Neutrophil (primary cell): ENCODE results near the gene VPS41.

Experiments used
- H3K27ac ChIP-seq: fragments of 200-600 bp; sonication (generic); 2 replicates; pipeline ENCODE4 v1.5.1; 2016; ENCODE audit warnings: mild to moderate bottlenecking, moderate library complexity
- H3K27me3 ChIP-seq: fragments of 200-600 bp; sonication (generic); 2 replicates; pipeline ENCODE4 v1.6.0; 2016; ENCODE audit warnings: mild to moderate bottlenecking
- H3K36me3 ChIP-seq: fragments of 200-600 bp; sonication (generic); 2 replicates; pipeline ENCODE4 v1.5.1; 2017
- H3K4me1 ChIP-seq, 2 experiments: fragments of 200-600 bp in 1 of 2; sonication (generic) in 1 of 2; 1 replicate in 1 of 2; 2 replicates in 1 of 2; pipeline versions ENCODE4 v1.5.1 to v1.6.1; 2013 to 2016; ENCODE audit warnings: low read depth in 1 of 2, low read length in 1 of 2, mild to moderate bottlenecking in 1 of 2, moderate library complexity in 1 of 2; ENCODE audit not compliant: control insufficient read depth in 1 of 2, insufficient read depth in 1 of 2
- H3K4me3 ChIP-seq, 2 experiments: fragments of 200-600 bp in 1 of 2; sonication (generic) in 1 of 2; 1 replicate in 1 of 2; 2 replicates in 1 of 2; pipeline ENCODE4 v1.5.1; 2013 to 2016; ENCODE audit warnings: low read depth in 1 of 2, low read length in 1 of 2, mild to moderate bottlenecking in 1 of 2, moderate library complexity in 1 of 2
- H3K9me3 ChIP-seq: fragments of 200-600 bp; sonication (generic); 2 replicates; pipeline ENCODE4 v1.5.1; 2016
- CTCF ChIP-seq: fragments of 200-600 bp; sonication (generic); IDR thresholded peaks from 2 replicates; pipeline ENCODE4 v1.5.1; 2016; ENCODE audit warnings: antibody characterized with exemption

VPS41 gene

DNA sequence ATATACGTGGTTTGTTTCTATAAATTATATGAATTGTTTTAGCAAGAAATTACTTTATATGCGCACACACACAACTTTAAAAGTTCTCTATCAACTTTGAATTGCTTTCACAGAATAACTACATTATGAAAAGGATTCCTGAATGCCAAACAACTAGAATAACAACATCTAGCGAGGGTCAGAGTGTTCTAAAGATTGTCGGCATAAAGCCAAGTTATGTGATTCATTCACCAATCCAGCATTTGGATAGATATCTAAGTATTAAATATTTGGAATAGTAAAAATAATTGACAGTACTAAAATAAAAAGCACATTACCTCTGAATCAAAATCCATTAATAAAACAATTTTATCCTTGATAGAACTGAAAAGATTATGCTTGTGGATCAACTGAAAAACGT lies 152.5 kb downstream of the VPS41 start:
- Histone ChIP-seq H3K36me3 (peaks cover 79% of the 10 kb centered on the region), H3K27me3 (no peaks in the 10 kb centered on the region), H3K4me3 (no peak overlapping the region), H3K27ac (no peak overlapping the region), H3K4me1 (no peaks in the 10 kb centered on the region), H3K9me3 (no peaks in the 10 kb centered on the region)
- no peak for TF ChIP-seq CTCF

GRCh38 chr7:38753347-38753746 lies 155.6 kb downstream of the VPS41 start:
- Histone ChIP-seq H3K27me3 (no peaks in the 10 kb centered on the region), H3K36me3 (peaks cover 82% of the 10 kb centered on the region), H3K4me3 (no peak overlapping the region), H3K4me1 (no peaks in the 10 kb centered on the region), H3K27ac (no peak overlapping the region), H3K9me3 (no peaks in the 10 kb centered on the region)
- TF ChIP-seq CTCF, result no peak

DNA sequence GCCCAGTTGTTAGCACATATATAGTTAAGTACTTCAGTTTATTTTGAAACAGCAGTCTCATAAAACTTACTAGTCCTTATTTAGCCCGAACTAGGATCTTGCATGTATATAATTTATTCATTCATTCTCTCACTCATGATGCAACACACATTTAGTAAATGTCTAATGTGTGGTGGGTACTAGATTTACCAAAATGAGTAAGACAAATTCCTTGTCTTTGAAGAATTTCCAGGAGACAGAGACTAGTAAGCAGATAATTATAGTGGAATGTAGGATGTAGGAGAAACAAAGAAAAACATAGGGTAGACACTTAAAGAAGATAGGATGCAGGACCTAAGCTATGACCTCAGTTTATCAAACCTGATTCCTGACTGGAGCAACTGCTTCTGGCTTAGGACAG lies 157.6 kb downstream of the VPS41 start:
- H3K27ac ChIP-seq, result no peak overlapping the region
- no peak for TF ChIP-seq CTCF
- H3K4me1 ChIP-seq, result no peaks in the 10 kb centered on the region
- no peak overlapping the region for H3K4me3 ChIP-seq
- peaks cover 76% of the 10 kb centered on the region for H3K36me3 ChIP-seq
- H3K9me3 ChIP-seq, result no peaks in the 10 kb centered on the region
- no peaks in the 10 kb centered on the region for H3K27me3 ChIP-seq

GRCh38 chr7:38748056-38748610 lies 160.9 kb downstream of the VPS41 start:
- H3K4me1 ChIP-seq, result no peaks in the 10 kb centered on the region
- no peaks in the 10 kb centered on the region for H3K9me3 ChIP-seq
- H3K4me3 ChIP-seq, result no peak overlapping the region
- TF ChIP-seq CTCF, result no peak
- peaks cover 76% of the 10 kb centered on the region for H3K36me3 ChIP-seq
- no peak overlapping the region for H3K27ac ChIP-seq
- no peaks in the 10 kb centered on the region for H3K27me3 ChIP-seq

GRCh38 chr7:38746438-38746837 lies 162.6 kb downstream of the VPS41 start:
- H3K9me3 ChIP-seq, result no peaks in the 10 kb centered on the region
- H3K27me3 ChIP-seq, result no peaks in the 10 kb centered on the region
- H3K4me3 ChIP-seq, result no peak overlapping the region
- no peaks in the 10 kb centered on the region for H3K4me1 ChIP-seq
- no peak overlapping the region for H3K27ac ChIP-seq
- H3K36me3 ChIP-seq, result peaks cover 74% of the 10 kb centered on the region
- TF ChIP-seq CTCF, result no peak

GRCh38 chr7:38744746-38745145 lies 164.2 kb downstream of the VPS41 start:
- no peaks in the 10 kb centered on the region for H3K9me3 ChIP-seq
- no peak overlapping the region for H3K4me3 ChIP-seq
- H3K27me3 ChIP-seq, result no peaks in the 10 kb centered on the region
- H3K36me3 ChIP-seq, result peaks cover 74% of the 10 kb centered on the region
- H3K27ac ChIP-seq, result no peak overlapping the region
- H3K4me1 ChIP-seq, result no peaks in the 10 kb centered on the region
- no peak for TF ChIP-seq CTCF
